NCI-H187 (cell line): Measurements from ENCODE around the gene TREX2.

Experiments used
- DNase-seq, 2 experiments: peaks; one replicate each; lab custom pipeline; 2025; lab: John Stamatoyannopoulos, UW

The TREX2 gene

GRCh38 chrX:153434801-153435200 is 11.1 kb downstream of the TREX2 start:
- DNase-seq = no peak

- DNase-seq = no peak
Measured at GRCh38 chrX:153433781-153434285, 12.0 kb downstream of the TREX2 start.

- DNase-seq = no peak
Measured at GRCh38 chrX:153433161-153433680, 12.6 kb downstream of the TREX2 start.

- no peak for DNase-seq
Measured at GRCh38 chrX:153430796-153431195, 15.1 kb downstream of the TREX2 start.

GRCh38 chrX:153426204-153426603 is 19.7 kb downstream of the TREX2 start:
- no peak for DNase-seq

GRCh38 chrX:153423652-153424051 is 22.2 kb downstream of the TREX2 start:
- DNase-seq = no peak

- no peak for DNase-seq
Measured at GRCh38 chrX:153421856-153422255, 24.0 kb downstream of the TREX2 start.

GRCh38 chrX:153420851-153421599 is 24.8 kb downstream of the TREX2 start:
- no peak for DNase-seq

- no peak for DNase-seq
Measured at GRCh38 chrX:153417637-153418036, 28.2 kb downstream of the TREX2 start.

- no peak for DNase-seq
Measured at GRCh38 chrX:153416781-153417450, 28.9 kb downstream of the TREX2 start.

GRCh38 chrX:153414856-153415510 is 30.9 kb downstream of the TREX2 start:
- DNase-seq = no peak

- no peak for DNase-seq
Measured at GRCh38 chrX:153413731-153414130, 32.1 kb downstream of the TREX2 start.

GRCh38 chrX:153412746-153413720 is 32.8 kb downstream of the TREX2 start:
- no peak for DNase-seq

GRCh38 chrX:153411988-153412574 is 33.8 kb downstream of the TREX2 start:
- DNase-seq = no peak

- DNase-seq = no peak
Measured at GRCh38 chrX:153411255-153411987, 34.4 kb downstream of the TREX2 start, which contains the start of gene ZFP92. Gene ZFP92, plus strand, starts transcription at chrX:153411472. Its CDS starts 6,851 bp downstream, at chrX:153418323.

- no peak for DNase-seq
Measured at GRCh38 chrX:153410888-153411254, 35.0 kb downstream of the TREX2 start.

GRCh38 chrX:153410373-153410772 is 35.5 kb downstream of the TREX2 start:
- no peak for DNase-seq

GRCh38 chrX:153409414-153410101 is 36.3 kb downstream of the TREX2 start:
- no peak for DNase-seq

GRCh38 chrX:153408871-153409351 is 36.9 kb downstream of the TREX2 start:
- no peak for DNase-seq
